GM12878 (cell line): ENCODE results near the gene TSPO2. TPM values are rescaled to one million over a fixed set of nuclear protein-coding genes. Genes with fewer than 3 reads are reported as not detected.

Source experiments
- ATAC-seq: fragments of 200-7000 bp; cut with Tn5 transposase; 3 replicates; pipeline ENCODE4 v1.9.1; 2020; ENCODE audit warnings: mild to moderate bottlenecking, moderate library complexity
- BruUV-seq: library from RNA; stranded (reverse); fragments of 400-500 nt; replicated peaks from 2 replicates; lab custom pipeline; 2021; lab: Mats Ljungman, UMichigan
- CTCF ChIA-PET: fragments of 300-600 bp; sonication (Branson Sonifier 250); formaldehyde crosslinking; extraction: SDS; loops from one replicate; lab custom pipeline; 2021; ENCODE audit warnings: inconsistent platforms; lab: Yijun Ruan, JAX
- POLR2A ChIA-PET: fragments of 350-600 bp; formaldehyde crosslinking; extraction: SDS; loops from one replicate; lab custom pipeline; 2021; ENCODE audit warnings: inconsistent platforms; lab: Charles Lee
- RAD21 ChIA-PET: fragments of 300-600 bp; sonication (Branson Sonifier 250); formaldehyde crosslinking; loops from one replicate; lab custom pipeline; 2023; ENCODE audit warnings: antibody characterized with exemption; ENCODE audit not compliant: unreplicated experiment; lab: Charles Lee
- SMC1A ChIA-PET: fragments of 300-600 bp; sonication (Branson Sonifier 250); formaldehyde crosslinking; loops from one replicate; lab custom pipeline; 2023; ENCODE audit not compliant: unreplicated experiment, uncharacterized antibody; lab: Charles Lee
- DNase-seq: peaks from one replicate; pipeline ENCODE4 v3.0.0-alpha.2; 2011; ENCODE audit warnings: low read depth, low spot score
- FAIRE-seq: peaks from 3 replicates; lab custom pipeline; 2011; peaks lifted over from hg19 to GRCh38; lab: Jason Lieb, UNC
- H2AFZ ChIP-seq: 2 replicates; pipeline ENCODE4 v1.6.0; 2011; ENCODE audit warnings: low read depth, low read length, control low read depth; ENCODE audit not compliant: control insufficient read depth
- H3K27ac ChIP-seq: 2 replicates; pipeline ENCODE4 v1.5.1; 2011; ENCODE audit warnings: control low read depth; ENCODE audit not compliant: control insufficient read depth, insufficient read depth
- H3K27me3 ChIP-seq, 2 experiments: replicated peaks in 1 of 2; 2 replicates each; pipeline versions ENCODE4 v1.6.0 to v1.6.1; 2011; ENCODE audit warnings: low read length in 1 of 2; ENCODE audit not compliant: control insufficient read depth in 2 of 2, insufficient read depth in 2 of 2
- H3K36me3 ChIP-seq, 2 experiments: 2 replicates each; pipeline ENCODE4 v1.5.1; 2011; ENCODE audit warnings: low read length in 1 of 2; ENCODE audit not compliant: control insufficient read depth in 2 of 2, insufficient read depth in 2 of 2
- H3K4me1 ChIP-seq: 2 replicates; pipeline ENCODE4 v1.6.1; 2011; ENCODE audit warnings: mild to moderate bottlenecking, low read length, moderate library complexity, mixed read lengths; ENCODE audit not compliant: control insufficient read depth, insufficient read depth
- H3K4me2 ChIP-seq: 2 replicates; pipeline ENCODE4 v1.6.0; 2011; ENCODE audit warnings: control low read depth; ENCODE audit not compliant: control insufficient read depth, insufficient read depth
- H3K4me3 ChIP-seq: fragments of 200-600 bp; sonication (generic); 2 replicates; pipeline ENCODE4 v1.5.1; 2016
- H3K79me2 ChIP-seq: 2 replicates; pipeline ENCODE4 v1.6.0; 2011; ENCODE audit warnings: low read length; ENCODE audit not compliant: control insufficient read depth, insufficient read depth
- H3K9ac ChIP-seq: 2 replicates; pipeline ENCODE4 v1.8.0; 2011; ENCODE audit warnings: low read length, control low read depth, mixed read lengths; ENCODE audit not compliant: control insufficient read depth, insufficient read depth
- H3K9me3 ChIP-seq: replicated peaks from 3 replicates; pipeline ENCODE4 v1.5.1; 2011; ENCODE audit warnings: mild to moderate bottlenecking, low read length; ENCODE audit not compliant: control insufficient read depth, insufficient read depth
- H4K20me1 ChIP-seq: 2 replicates; pipeline ENCODE4 v1.6.0; 2011; ENCODE audit not compliant: control insufficient read depth, insufficient read depth
- BACH1 ChIP-seq: fragments of 450-650 bp; IDR thresholded peaks from 2 replicates; pipeline ENCODE4 v1.6.1; 2017; ENCODE audit warnings: mild to moderate bottlenecking, borderline replicate concordance
- BHLHE40 ChIP-seq, 2 experiments: fragments of 450-650 bp in 1 of 2; IDR thresholded peaks; 2 replicates each; pipeline ENCODE4 v1.6.1; 2011 to 2017; ENCODE audit warnings: low read depth in 2 of 2, borderline replicate concordance in 1 of 2, improper control_type of control experiment in 1 of 2, low read length in 1 of 2, mild to moderate bottlenecking in 1 of 2
- ESRRA ChIP-seq: IDR thresholded peaks from 2 replicates; pipeline ENCODE4 v1.6.1; 2012; ENCODE audit warnings: mild to moderate bottlenecking, low read length, improper control_type of control experiment
- IKZF1 ChIP-seq: fragments of 450-650 bp; conservative IDR thresholded peaks from 2 replicates; pipeline ENCODE4 v1.6.1; 2017; ENCODE audit warnings: antibody characterized with exemption, mild to moderate bottlenecking
- NR2C1 ChIP-seq: fragments of 450-650 bp; IDR thresholded peaks from 2 replicates; pipeline ENCODE4 v1.6.1; 2017; ENCODE audit warnings: antibody characterized with exemption, mild to moderate bottlenecking, moderate library complexity
- RELA ChIP-seq: fragments of 450-650 bp; IDR thresholded peaks from 2 replicates; pipeline ENCODE4 v1.8.0; 2014; ENCODE audit warnings: borderline replicate concordance; ENCODE audit not compliant: partially characterized antibody
- RUNX3 ChIP-seq: IDR thresholded peaks from 2 replicates; pipeline ENCODE4 v1.6.1; 2012; ENCODE audit warnings: low read length, inconsistent platforms
- TAF1 ChIP-seq: IDR thresholded peaks from 2 replicates; pipeline ENCODE4 v1.6.1; 2011; ENCODE audit warnings: mild to moderate bottlenecking, low read depth, low read length, borderline replicate concordance
- TBL1XR1 ChIP-seq: IDR thresholded peaks from 2 replicates; pipeline ENCODE4 v1.6.1; 2012; ENCODE audit warnings: low read depth, low read length, improper control_type of control experiment
- USF1 ChIP-seq: IDR thresholded peaks from 2 replicates; pipeline ENCODE4 v1.6.1; 2011; ENCODE audit warnings: borderline replicate concordance, low read depth, mild to moderate bottlenecking, moderate library complexity, mixed read lengths, low read length; ENCODE audit not compliant: insufficient read depth; ENCODE audit errors: extremely low read length
- WRNIP1 ChIP-seq: IDR thresholded peaks from 2 replicates; pipeline ENCODE4 v1.6.1; 2011; ENCODE audit warnings: low read depth, low read length, improper control_type of control experiment, borderline replicate concordance
- YBX1 ChIP-seq: fragments of 450-650 bp; IDR thresholded peaks from 2 replicates; pipeline ENCODE4 v1.6.1; 2016; ENCODE audit warnings: antibody characterized with exemption
- ZBED1 ChIP-seq: IDR thresholded peaks from 2 replicates; pipeline ENCODE4 v1.6.1; 2016; ENCODE audit warnings: borderline replicate concordance
- ZBTB4 ChIP-seq: fragments of 450-650 bp; formaldehyde crosslinking; IDR thresholded peaks from 2 replicates; pipeline ENCODE4 v1.4.0; 2022; ENCODE audit warnings: mild to moderate bottlenecking, moderate library complexity
- WGBS: methylation state at CpG from one replicate; pipeline ENCODE4 v1.1.6; 2016; ENCODE audit warnings: low lambda C conversion rate; ENCODE audit not compliant: insufficient replicate concordance, insufficient coverage; ENCODE audit errors: missing lambda C conversion rate; 5-methylcytosine and 5-hydroxymethylcytosine counted together
- in situ Hi-C: fragments of 300-500 bp; cut with MboI; formaldehyde crosslinking; loops from 9 replicates; pipeline ENCODE4 v1.14.3; 2018; ENCODE audit warnings: mixed read lengths
- intact Hi-C: fragments of 100-400 bp; cut with micrococcal nuclease; formaldehyde crosslinking; loops from one replicate; pipeline ENCODE4 v1.14.2; 2022; ENCODE audit not compliant: unreplicated experiment
- polyA plus RNA-seq, 11 experiments: library from polyadenylated mRNA; depleted of rRNA in 4 of 11; unstranded in 6 of 11; stranded (reverse) in 5 of 11; fragments of >200 nt; fragmentation: Nextera tagmentation in 4 of 11; fragmentation: Illumina TruSeq in 1 of 11; extraction: Ambion mirVana in 4 of 11; extraction: Trizol in 1 of 11; gene quantifications; 1 replicate in 1 of 11; 2 replicates in 10 of 11; pipeline versions ENCODE4 v1.2.1 to v1.2.3, GENCODE V29; 2011 to 2016; ENCODE audit warnings: inconsistent platforms in 2 of 11, missing spikeins in 2 of 11, low read depth in 1 of 11
- total RNA-seq, 4 experiments: library from RNA; depleted of rRNA in 3 of 4; stranded (reverse); fragments of >200 nt in 3 of 4; fragmentation: Illumina TruSeq in 1 of 4; extraction: Trizol in 1 of 4; gene quantifications; 2 replicates each; pipeline versions ENCODE4 v1.2.1 to v1.2.3, GENCODE V29; 2013 to 2021

TSPO2 gene
- total and polyA plus RNA-seq, 10 of the 15 experiments (the other 5 are each of a cell fraction or from before 2014, with no cell fraction given) = not detected

- Histone ChIP-seq H3K9me3 (no peaks in the 10 kb centered on the region), H4K20me1 (no peaks in the 10 kb centered on the region), H3K27me3 (no peaks in the 10 kb centered on the region), H2AFZ (no peak overlapping the region), H3K4me2 (no peak overlapping the region), H3K27ac (no peak overlapping the region), H3K4me1 (no peaks in the 10 kb centered on the region), H3K79me2 (no peaks in the 10 kb centered on the region), H3K36me3 (peaks cover 0 to 7% of the 10 kb centered on the region in 2 experiments; a peak in 2 of 4 replicates), H3K4me3 (no peak overlapping the region), H3K9ac (no peak overlapping the region)
- in situ Hi-C loops (no loop called here), intact Hi-C loops (no loop called here)
- FAIRE-seq = no peak
- no peak for DNase-seq
- no peak for ATAC-seq
- no TSS peak for BruUV-seq
- POLR2A ChIA-PET = interaction anchor here (0.7 to 1.1 kb wide), 2 partner anchors 9 to 1162 kb away, joined by 3 to 6 read pairs; no protein-coding TSS in a partner anchor
- TF ChIP-seq TBL1XR1 = no peak
- WGBS = 94% methylated on average over 13 of the region's 13 CpGs
- SMC1A ChIA-PET = no interaction called here
- CTCF ChIA-PET = interaction anchor here (1.1 kb wide), 1 partner anchor 16 kb away, joined by 3 read pairs; no protein-coding TSS in a partner anchor
- RAD21 ChIA-PET = no interaction called here
Observed at GRCh38 chr6:41061196-41061726, 19.0 kb downstream of the TSPO2 start.

- RAD21 ChIA-PET = no interaction called here
- H3K9me3 ChIP-seq = no peaks in the 10 kb centered on the region
- H4K20me1 ChIP-seq = no peaks in the 10 kb centered on the region
- H3K4me3 ChIP-seq = no peak overlapping the region
- H3K27ac ChIP-seq = no peak overlapping the region
- SMC1A ChIA-PET = interaction anchor here (1.3 kb wide), 1 partner anchor 22 kb away, joined by 3 read pairs; no protein-coding TSS in a partner anchor
- 100% methylated on average over 1 of the region's 1 CpG for WGBS
- H3K4me2 ChIP-seq = no peak overlapping the region
- no peak for ATAC-seq
- no peaks in the 10 kb centered on the region for H3K4me1 ChIP-seq
- POLR2A ChIA-PET = no interaction called here
- H3K9ac ChIP-seq = no peak overlapping the region
- intact Hi-C loops = no loop called here
- H3K79me2 ChIP-seq = no peaks in the 10 kb centered on the region
- in situ Hi-C loops = no loop called here
- no TSS peak for BruUV-seq
- CTCF ChIA-PET = interaction anchor here (1.5 to 2.0 kb wide), 2 partner anchors 22 to 23 kb away, joined by 4 to 9 read pairs; partner anchors contain the start of gene UNC5CL
- H3K36me3 ChIP-seq = peaks cover 0 to 8% of the 10 kb centered on the region in 2 experiments; a peak in 2 of 4 replicates
- FAIRE-seq = no peak
- no peak for DNase-seq
- no peaks in the 10 kb centered on the region for H3K27me3 ChIP-seq
- no peak overlapping the region for H2AFZ ChIP-seq
- TF ChIP-seq BHLHE40 (IDR thresholded peaks at IDR 0.05; ENCODE audit: borderline replicate concordance in 1 of 2, low read depth in 2 of 2, low read length in 1 of 2) = no peak
- TF ChIP-seq ESRRA = no peak
- TF ChIP-seq RUNX3 = no peak
- TF ChIP-seq ZBED1 = no peak
- no peak for TF ChIP-seq NR2C1
- TF ChIP-seq IKZF1 = no peak
- no peak for TF ChIP-seq TBL1XR1
- no peak for TF ChIP-seq ZBTB4 (CRISPR knock-in tag)
- TF ChIP-seq RELA = no peak
- TF ChIP-seq BACH1 = no peak
- TF ChIP-seq TAF1 = no peak
- no peak for TF ChIP-seq USF1
- no peak for TF ChIP-seq YBX1
- TF ChIP-seq WRNIP1 = no peak
Observed at GRCh38 chr6:41062056-41062455, 19.8 kb downstream of the TSPO2 start.
